GM03348 (cell line): ENCODE results near the gene PACSIN2.
"Not testable (repeated sequence)": the region's sequence is repeated elsewhere in the genome, so short reads cannot be mapped to it uniquely, and the experiment has no call there.

ENCODE experiments used
- DNase-seq: peaks from one replicate; pipeline ENCODE4 v3.0.0; 2012; ENCODE audit warnings: low spot score

Gene PACSIN2

GRCh38 chr22:43009444-43009843 lies 5.5 kb downstream of the PACSIN2 start:
- no peak for DNase-seq

- no peak for DNase-seq
Measured at GRCh38 chr22:43008921-43009320, 6.0 kb downstream of the PACSIN2 start.

GRCh38 chr22:43008509-43008908 lies 6.4 kb downstream of the PACSIN2 start:
- DNase-seq, result peak; percentile 55

- DNase-seq, result peak; percentile 66
Measured at GRCh38 chr22:43007519-43008102, 7.3 kb downstream of the PACSIN2 start.

- no peak for DNase-seq
Measured at GRCh38 chr22:43006753-43007152, 8.2 kb downstream of the PACSIN2 start.

- no peak for DNase-seq
Measured at GRCh38 chr22:43006016-43006505, 8.9 kb downstream of the PACSIN2 start.

GRCh38 chr22:43005106-43005505 lies 9.8 kb downstream of the PACSIN2 start:
- no peak for DNase-seq

- peak; percentile 88 for DNase-seq
Measured at GRCh38 chr22:43004362-43005035, 10.4 kb downstream of the PACSIN2 start.

GRCh38 chr22:43002202-43002586 lies 12.8 kb downstream of the PACSIN2 start:
- DNase-seq, result peak; percentile 53

- DNase-seq, result no peak
Measured at GRCh38 chr22:43001271-43002201, 13.4 kb downstream of the PACSIN2 start.

GRCh38 chr22:43000441-43001175 lies 14.3 kb downstream of the PACSIN2 start:
- no peak for DNase-seq

GRCh38 chr22:42997582-42998090 lies 17.3 kb downstream of the PACSIN2 start:
- DNase-seq, result no peak

GRCh38 chr22:42996646-42997365 lies 18.1 kb downstream of the PACSIN2 start:
- DNase-seq, result no peak

GRCh38 chr22:42995654-42996053 lies 19.3 kb downstream of the PACSIN2 start:
- not testable (repeated sequence) for DNase-seq

GRCh38 chr22:42994917-42995562 lies 19.9 kb downstream of the PACSIN2 start:
- DNase-seq, result peak; percentile 84

GRCh38 chr22:42994276-42994916 lies 20.6 kb downstream of the PACSIN2 start:
- DNase-seq, result no peak

GRCh38 chr22:42993651-42994275 lies 21.2 kb downstream of the PACSIN2 start:
- DNase-seq, result peak; percentile 60

- DNase-seq, result no peak
Measured at GRCh38 chr22:42992886-42993479, 22.0 kb downstream of the PACSIN2 start.

GRCh38 chr22:42992092-42992491 lies 22.9 kb downstream of the PACSIN2 start:
- DNase-seq, result no peak
